ENCODE results near the gene RALGAPA2.

GRCh38 chr20:20657092-20657491, 55.4 kb downstream of the RALGAPA2 start:
- TF ChIP-seq CTCF (IDR thresholded peaks at IDR 0.05; ENCODE audit: low read depth, low read length) (no peak), EZH2phosphoT487 (IDR thresholded peaks at IDR 0.05; ENCODE audit: low read depth) (no peak)

Measured in OCI-LY3 (cell line).